ENCODE data around the gene RPS5.
"Not testable (repeated sequence)": the region's sequence is repeated elsewhere in the genome, so short reads cannot be mapped to it uniquely, and the experiment has no call there.

Gene RPS5

DNA sequence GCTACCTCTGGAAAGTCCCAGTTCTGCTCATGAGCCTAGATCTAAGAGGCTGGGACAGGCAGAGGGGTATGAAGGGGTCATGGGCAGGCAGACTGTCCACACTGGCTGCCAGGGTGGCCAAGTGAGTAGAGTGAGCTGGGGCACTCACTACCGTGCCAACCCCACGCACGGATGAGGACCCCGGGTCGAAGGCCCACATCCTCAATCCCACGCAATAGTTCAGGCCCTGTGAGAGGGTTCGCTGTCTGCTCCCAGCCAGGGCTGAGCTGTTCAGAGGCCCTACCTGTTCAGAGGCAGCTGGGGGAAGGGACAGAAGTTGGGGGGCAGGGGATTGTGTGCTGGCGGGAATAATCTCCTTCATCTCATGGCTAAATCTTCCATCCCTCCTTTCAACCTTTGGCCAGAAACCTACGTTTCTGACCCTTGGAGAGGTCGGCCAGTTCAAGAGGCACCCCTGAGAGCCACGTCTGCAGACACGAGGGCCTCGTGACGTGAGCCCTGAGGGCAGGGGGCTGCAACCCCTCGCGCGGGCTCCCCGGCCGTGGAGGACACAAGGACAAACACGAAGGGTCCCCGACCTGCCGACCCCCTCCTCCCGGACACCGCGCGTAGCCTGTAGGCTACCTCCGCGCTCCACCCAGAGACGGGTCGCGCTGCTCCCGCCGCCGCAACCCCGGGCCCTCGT, 1.0 kb upstream of the RPS5 start:
- peak; percentile 53 for DNase-seq

DNA sequence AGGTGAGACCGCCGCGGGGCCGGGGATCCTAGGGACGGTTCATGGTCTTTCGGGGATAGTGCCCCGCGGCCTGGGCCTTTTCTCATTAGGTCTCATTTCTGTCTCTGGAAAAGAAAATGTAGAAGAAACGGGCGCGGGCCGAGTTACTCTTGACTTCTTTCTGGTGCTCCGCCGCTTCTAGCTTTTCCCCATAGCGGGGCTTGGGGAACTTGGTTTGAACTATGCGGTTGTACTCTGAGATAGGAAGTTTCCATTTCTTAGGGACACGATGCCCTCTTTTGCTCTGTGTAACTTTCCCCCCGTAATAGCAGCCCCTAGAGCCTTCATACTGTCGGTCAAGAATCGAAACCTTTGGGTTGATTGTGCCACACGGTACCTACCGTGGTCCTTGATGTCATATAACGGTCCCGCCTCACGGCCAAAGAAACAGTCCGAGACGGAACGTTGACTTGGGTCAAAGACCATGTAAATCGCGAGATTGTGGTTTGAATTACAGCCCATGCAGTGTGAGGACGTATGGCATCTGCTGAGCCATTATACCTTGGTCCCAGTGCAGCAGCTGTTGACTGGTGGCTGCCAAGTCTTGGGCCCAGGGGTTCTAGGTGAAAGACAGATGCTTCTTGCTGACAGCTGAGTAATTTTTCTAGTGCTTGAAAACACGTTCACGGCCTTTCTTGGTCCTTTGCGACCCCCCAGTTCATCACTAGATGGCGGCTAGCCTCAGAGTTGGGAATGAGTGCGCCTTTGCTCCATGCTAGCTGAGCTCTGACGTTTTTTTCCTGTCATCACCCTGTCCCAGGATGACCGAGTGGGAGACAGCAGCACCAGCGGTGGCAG, 487 bp downstream of the RPS5 start:
- DNase-seq: peak; percentile 53

DNA sequence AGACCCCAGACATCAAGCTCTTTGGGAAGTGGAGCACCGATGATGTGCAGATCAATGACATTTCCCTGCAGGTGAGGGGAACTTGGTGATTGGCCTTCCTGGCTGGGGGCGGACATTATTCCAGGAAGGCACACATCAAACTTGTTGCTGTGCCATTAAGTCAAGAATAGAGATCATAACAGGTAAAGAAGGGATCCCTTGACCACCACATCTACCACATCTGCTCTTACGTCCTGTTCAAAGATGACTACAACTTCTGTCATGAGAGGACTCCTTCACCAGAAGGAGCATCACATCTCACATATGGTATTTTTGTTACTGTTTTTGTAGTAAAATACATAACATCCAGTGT, 1.1 kb downstream of the RPS5 start:
- no peak for DNase-seq

DNA sequence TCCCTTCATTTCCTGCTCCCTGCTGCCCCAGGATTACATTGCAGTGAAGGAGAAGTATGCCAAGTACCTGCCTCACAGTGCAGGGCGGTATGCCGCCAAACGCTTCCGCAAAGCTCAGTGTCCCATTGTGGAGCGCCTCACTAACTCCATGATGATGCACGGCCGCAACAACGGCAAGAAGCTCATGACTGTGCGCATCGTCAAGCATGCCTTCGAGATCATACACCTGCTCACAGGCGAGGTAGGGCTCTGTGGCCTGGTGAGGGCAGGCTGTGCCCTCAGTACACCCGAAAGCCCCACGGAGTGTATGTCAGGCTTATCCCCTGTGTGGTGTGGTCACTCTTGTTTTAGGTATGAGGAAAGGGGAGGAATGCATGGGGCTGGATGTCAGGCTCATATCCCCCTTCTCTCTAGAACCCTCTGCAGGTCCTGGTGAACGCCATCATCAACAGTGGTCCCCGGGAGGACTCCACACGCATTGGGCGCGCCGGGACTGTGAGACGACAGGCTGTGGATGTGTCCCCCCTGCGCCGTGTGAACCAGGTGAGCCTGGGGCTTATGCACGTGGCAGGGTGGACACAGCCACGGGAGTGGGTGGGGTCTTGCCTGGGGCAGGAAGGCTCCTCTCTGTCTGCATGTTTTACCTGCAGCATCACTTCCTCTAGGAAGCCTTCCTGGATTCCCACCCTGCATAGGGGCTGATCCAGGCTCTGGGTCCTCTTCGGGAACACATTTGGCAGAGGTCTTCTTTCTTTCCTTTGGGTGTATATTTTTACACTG, 6.1 kb downstream of the RPS5 start:
- no peak for DNase-seq

DNA sequence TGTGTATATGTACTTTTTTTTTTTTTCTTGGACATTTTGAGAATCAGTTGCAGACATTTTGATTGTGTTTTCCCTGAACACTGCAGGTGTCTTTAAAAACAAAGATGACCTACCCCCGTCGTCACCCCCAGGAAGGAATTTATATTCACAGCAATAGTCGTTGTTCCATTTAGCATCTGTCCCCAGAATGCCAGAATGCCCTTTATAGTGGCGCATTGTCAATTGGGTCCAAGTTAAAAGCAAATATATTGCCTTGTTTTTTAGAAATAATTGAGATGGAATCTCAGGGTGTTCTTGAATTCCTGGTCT, 6.6 kb downstream of the RPS5 start:
- no peak for DNase-seq

DNA sequence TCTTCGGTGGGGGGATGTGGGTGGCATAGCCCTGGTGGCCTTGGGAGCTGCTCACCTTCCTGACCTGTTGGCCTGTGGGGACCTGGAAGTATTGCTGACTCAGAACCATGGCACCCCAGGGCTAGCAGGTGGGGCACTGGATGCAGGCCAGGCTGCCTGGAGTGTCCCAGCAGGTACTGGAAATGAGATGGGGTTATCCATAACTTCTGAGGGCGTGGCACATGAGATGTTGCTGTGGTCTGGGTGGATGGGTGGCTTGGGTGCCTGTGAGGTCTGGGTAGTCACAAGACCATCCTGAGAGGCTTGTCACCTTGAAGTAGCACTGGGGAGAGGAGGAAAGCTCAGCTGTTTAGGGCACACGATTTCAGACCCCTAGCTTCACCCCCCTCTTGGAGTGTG, 7.8 kb downstream of the RPS5 start:
- no peak for DNase-seq

DNA sequence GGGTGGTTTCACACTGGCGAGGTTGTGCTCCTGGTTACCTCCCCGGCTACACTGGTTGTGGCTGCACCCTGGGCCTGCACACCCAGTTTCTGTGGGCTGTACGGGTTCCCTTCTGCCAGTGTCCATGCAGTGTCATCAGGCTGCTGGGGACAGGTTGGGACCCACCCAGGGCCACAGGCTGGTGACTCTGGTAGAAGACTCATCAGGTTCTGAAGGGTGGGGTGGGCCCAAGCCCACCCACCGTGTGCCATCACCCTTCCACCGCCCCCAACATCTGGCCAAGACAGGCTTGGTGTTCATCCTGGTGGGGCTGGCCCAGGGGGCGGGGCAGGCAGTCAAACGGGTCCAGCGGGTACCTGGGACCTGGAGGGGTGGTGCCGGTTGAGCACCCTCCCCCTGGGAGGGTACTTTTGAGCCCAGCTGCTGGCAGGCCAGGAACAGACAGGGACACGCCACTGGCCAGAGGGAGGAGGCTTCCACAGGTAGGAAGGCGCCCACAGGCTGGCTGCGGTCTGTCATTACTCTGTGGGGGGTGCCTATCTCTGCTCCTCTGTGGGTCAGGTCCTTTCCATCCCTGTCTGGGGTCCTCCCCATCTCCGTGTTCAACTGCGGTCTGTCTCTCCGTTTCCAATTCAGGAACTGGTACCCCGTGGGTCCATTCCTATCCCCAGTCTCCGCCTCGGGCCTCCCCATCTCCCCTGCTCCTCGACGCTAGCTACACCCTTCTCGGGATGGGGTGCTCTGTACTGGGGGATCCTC, 8.3 kb downstream of the RPS5 start, which contains the start of gene RNF225:
RNF225 (plus strand) TSS at position 437 of the 759 bp plus-strand sequence. CDS start 434 bp downstream, outside the sequence.
- DNase-seq: peak; percentile 90

DNA sequence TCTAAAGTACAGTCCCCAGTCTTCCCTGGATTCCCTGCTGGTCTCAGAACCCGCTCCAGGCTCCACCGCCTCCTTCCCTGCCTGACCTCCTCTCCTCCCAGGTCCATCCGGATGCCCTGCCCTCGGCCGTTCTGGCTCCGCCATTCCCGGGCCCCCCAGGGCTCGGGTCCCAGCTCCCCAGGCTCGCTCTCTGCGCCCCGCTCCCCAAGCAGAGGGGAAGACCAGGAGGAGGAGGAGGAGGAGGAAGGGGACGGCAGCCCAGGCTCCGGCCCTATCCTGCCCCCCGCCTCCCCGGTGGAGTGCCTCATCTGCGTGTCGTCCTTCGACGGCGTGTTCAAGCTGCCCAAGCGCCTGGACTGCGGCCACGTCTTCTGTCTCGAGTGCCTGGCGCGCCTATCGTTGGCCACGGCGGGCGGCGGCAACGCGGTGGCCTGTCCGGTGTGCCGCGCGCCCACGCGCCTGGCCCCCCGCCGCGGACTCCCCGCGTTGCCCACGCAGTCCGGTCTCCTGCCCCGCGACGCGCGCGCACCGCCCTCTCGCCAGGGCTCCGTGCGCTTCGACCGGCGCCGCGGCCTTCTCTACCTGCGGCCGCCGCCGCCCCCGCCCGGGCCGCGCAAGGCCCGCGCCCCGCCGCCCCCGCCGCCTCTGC, 9.0 kb downstream of the RPS5 start:
- DNase-seq: no peak

DNA sequence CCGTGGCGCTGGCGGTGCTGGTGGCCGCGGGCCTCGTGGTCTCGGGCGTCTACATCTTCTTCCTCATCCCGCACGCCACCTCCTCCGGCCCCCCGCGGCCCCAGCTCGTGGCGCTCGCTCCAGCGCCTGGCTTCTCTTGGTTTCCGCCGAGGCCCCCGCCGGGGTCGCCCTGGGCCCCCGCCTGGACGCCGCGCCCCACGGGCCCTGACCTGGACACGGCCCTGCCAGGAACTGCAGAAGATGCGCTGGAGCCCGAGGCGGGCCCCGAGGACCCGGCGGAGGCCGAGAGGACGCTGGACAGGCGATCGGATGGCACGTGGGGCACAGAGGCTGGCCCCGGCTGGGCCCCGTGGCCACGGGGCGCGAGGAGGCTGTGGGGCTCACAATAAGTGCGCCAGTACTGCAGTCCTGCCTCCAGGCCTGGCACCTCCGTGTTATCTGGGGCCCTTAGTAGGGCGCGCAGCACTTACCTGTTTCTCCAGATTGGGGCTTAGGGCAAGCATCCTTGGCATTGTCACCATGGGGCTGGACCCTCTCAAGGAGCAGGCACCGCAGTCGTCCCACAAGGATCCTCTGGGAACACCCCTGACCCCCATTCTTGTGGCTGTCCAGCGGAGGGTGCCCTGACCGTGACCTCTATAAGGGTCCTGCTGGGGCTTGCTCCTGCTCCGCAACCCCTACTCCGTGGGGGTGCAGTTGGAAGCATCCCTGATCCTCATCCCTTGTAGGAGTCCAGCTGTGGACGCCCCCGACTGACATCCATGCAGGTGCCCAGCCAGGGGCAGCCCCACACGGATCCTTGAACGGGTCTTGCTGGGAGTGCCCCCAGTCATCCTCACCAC, 9.8 kb downstream of the RPS5 start:
- DNase-seq: no peak

DNA sequence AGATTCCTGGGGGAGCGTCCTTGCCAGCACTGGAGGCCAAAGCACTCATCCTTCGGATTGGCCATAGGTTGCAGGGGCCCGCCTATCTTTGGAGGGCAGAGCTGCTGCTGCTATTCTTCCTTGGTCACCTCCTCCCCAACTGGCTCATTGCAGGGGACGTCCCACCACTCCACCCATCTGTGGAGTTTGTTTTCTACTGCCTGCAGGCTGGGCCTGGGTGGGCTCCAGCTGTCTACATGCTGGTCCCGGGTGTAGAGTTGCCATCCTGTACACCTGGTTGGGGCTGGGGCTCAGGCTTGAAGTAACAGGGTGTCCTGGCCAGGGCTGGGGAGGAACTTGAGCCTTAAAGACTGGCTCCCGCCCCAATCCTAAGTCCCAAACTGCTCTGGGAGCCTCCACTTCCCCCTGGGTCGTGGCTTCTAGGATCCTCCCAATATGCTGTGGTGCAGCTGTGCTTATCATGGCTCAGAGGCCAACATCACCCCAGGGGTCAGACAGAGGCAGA, 10.5 kb downstream of the RPS5 start:
- DNase-seq: no peak

DNA sequence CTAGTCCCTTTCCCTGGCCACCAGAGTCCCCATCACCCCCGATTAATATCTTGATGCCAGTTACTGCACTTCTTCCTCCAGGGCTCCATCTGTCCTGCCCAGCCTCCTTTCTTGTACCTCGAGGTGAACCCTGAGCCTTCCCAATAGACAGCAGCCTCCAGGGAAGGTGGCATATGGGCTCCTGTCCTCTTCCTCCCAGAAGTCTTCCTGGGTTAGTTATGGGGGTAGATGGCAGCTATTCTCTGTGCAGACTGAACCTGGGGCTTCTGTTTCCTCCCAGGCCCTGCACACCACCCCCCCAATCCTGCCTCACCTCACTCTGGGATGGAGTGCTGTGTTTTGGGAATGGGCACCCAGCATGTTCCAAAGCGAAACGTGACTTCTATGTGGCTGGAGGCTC, 11.0 kb downstream of the RPS5 start:
- DNase-seq: no peak

DNA sequence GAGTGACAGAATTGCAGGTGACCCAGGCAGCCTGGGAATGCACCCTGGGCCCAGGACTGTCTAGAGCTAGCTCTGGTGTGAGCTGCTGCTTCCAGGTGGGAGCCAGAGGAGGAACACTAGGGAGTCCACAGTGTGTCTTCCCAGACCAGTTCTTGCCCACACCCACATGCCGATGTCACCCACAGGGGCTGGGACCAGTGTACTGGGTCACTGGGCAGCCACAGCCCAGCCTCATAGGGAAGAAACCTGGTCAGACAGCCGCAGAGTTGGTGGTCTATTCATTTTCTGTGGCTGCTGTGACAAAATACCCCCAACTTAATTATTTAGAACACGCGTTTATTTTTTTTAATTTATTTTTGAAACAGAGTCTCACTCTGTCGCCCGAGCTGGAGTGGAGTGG, 11.5 kb downstream of the RPS5 start:
- no peak for DNase-seq

DNA sequence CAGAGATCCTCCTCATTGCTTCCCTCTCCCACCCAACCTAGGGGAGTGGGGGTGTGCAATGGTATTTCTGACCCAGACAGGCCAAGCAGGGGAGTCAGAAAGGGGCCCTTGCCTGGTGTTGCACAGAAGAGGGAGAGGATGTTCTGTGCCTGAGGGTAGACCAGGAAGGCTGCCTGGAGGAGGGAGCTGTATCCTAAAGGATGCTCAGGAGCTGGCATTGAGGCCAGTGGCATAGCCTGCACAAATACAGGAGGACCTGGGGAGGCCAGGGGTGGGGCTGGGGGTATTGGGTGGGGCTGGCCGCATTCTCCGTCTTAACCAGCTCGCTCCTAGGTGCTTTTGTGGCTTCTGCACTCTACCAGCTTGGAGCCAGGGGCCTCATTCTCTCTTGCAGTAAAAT, 12.8 kb downstream of the RPS5 start:
- DNase-seq: no peak

DNA sequence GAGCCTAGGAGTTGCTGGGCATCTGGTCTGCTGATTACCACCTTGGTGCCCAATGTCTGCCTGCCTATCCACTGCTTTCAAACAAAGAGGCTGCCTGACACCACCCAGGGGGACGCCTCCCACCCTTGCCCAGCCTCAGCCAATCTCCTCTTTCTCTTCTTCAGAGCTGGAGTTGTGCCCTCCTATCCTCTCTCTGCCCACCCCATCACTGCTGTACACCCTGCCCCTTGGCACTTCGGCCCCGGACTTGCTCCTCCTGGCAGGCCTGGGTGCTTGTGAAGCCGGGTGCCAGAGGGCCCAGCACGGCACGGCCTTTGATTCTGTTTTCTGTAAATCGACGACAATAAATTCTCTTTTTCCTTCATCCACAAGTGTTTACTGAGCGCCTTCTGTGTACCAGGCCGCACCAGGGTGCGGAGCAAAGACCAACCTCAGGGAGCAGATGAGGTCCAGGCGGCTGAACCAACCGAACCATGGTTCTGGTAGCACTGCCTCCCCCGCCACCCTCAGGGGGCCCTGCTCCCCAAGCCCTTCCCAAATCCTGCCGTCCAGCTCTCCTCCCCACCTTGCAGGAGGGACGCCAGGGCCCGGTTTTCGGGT, 13.3 kb downstream of the RPS5 start:
- DNase-seq: no peak

DNA sequence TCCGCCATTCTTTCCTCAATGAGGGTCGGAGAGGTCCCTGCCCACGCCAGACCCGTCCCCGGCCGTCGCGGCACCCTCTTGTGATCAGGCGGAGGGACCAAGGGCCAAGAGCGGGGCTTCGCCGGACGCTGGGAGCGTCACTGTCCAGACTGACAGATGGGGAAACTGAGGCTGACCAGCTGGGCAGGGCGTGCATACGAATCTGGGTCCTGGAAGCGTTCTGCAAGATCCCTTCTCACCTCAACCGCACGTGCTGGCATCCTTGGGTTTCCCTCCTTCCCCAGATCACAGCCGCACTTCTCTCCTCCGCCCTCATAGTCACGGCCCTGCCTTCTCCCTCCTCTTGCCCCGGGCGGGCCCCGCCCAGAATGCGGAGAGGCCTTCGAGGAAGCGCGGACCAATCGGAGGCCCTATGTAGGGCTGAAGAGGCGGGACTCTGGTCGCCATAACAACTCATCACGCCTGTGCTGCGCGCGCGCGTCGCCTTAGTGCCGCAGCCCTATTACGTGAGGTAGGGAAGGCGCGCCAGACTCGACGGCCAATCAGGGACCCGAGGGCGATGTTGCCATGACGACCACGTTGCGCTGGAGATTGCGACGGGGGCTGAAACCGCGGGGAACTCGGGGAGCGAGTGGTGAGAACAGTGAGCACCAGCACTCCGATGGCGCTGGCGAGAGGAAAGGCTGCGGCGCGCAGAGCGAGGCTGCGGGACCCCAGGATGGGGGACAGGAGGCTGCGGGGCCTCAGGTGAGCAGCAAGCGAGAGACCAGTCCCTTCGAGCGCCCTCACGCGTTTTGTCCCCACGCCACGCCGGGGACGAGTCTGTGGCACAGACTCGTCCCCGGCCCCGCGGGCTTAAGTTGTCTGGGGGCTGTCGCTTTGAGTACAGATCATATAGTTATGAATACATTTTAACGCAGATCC, 14.1 kb downstream of the RPS5 start:
- DNase-seq: peak; percentile 100

DNA sequence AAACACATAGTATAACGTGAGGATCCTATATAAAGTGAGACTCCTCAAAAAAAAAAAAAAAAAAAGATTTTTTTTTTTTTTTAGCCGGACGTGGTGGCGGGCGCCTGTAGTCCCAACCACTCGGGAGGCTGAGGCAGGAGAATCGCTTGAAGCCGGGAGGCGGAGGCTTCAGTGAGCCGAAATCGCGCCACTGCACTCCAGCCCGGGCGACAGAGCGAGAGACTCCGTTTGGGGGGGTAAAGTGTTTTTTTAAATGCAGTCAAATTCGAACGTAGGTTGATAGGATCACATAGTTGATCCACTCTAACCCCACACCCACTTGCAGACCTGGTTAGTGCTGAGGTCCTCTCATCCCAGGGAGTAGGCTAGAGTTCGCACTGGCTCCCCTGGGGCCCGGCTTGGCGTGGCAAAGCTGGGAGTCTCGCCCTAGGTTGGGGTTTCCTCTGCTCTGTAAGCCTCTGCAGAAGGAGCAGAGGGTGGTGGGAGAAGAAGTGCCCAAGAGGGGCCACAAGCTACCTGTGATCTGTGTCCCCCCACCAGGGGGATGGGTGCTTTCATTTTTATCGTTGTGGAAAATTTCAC, 14.9 kb downstream of the RPS5 start:
- DNase-seq: no peak

DNA sequence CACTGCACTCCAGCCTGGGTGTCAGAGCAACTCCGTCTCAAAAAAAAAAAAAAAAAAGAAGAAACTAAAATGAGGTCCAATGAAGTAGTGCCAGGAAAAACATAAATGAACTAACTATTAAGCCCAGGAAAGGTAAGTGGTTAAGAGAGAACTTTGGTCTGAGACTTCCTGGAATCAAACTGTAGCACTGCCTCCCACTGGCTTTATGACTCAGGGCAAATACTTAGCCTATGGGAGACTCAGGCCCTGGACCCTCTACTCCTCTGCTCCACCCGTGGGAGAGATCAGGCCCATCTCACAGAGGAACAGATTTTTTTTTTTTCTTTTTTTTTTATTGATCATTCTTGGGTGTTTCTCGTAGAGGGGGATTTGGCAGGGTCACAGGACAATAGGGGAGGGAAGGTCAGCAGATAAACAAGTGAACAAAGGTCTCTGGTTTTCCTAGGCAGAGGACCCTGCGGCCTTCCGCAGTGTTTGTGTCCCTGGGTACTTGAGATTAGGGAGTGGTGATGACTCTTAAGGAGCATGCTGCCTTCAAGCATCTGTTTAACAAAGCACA, 16.9 kb downstream of the RPS5 start:
- not testable (repeated sequence) for DNase-seq

DNA sequence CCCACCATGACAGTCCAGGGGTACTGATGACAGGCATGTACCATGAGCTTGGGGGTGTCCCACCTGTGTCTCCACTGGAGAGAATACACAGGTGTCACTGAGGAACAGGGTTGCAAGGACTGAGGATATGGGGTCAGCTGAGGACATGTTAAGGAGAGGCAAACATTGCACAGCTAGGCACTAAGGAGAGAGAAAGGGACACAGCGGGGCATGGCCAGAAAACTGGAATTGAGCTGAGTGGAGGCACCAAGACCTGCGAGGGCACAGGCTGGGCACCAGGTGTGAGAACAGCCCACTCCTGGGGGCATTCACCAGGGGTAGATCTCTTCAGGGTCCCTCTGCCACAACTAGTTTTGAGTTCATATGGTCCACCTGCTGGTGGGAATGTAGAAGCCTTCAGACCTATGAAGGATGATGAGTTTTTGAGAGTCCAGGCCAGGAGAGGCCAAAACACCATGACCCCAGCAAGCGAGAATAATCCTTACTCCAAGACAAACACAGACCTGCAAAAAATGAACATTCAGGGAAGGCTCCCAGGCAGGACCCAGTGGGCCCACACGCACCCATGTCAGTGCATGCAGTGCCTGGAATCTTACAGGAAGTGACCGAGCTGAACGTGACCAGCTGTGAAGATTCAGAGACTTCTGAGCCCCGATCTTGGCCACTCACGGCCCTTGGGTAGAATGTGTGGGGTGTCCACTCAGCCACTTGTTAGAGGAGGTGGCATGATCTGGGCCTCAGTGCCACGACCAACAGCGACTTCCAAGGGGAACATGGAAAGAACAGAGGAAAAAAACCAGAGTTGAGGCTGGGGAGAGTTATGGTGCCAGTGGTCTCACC, 20.0 kb downstream of the RPS5 start:
- DNase-seq: no peak

Measured in islet precursor cell (in vitro differentiated cells).